Dermis blood vessel endothelial cell (primary cell): ENCODE results near the gene RBM15. TPM values are rescaled to one million over a fixed set of nuclear protein-coding genes. Genes with fewer than 3 reads are reported as not detected.

ENCODE experiments used
- DNase-seq: peaks from one replicate; pipeline ENCODE4 v3.0.0; 2010
- total RNA-seq: library from RNA; depleted of rRNA; stranded (reverse); fragments of >200 nt; gene quantifications from 2 replicates; pipeline ENCODE4 v1.2.3, GENCODE V29; 2014

RBM15 gene
- total RNA-seq, 1 donor from 2014 or later: 43.1 TPM

DNA sequence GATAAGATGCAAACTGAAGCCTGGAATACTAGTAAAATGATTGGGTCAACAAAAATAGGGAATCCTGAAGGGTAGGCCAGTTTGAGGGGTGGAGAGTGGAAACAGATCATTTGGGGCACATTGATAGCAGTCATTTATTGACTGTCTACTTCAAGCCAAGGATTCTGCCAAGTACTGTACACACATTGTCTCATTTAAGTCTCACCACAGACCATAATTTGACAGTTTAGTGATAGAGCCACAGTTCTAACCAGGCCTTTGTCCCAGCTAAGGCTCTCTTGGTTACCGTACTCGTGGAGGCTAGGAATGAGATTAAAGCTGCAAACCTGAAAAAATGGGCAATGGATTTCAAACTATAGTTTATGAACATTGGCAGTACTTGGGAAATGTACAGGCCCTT is 11.2 kb downstream of the RBM15 start:
- no peak for DNase-seq

DNA sequence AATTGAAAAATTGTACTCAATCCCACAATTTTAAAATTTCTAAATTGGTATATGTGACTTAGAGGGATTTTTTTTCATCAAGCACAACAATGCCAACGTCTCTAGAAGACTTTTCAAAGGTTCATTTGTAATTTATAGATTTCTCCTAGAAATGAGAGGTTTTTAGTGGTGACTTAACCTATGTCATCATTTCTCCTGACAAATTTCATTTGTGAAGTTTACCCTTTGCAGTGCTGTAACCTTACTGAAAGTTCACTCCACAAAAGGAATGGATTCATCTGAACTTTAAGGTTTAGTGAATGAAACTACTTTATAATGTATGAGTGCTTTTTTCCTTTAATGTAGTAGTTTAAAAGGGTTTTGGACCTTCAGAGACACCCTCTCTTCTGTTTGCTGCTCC is 16.1 kb downstream of the RBM15 start:
- no peak for DNase-seq

DNA sequence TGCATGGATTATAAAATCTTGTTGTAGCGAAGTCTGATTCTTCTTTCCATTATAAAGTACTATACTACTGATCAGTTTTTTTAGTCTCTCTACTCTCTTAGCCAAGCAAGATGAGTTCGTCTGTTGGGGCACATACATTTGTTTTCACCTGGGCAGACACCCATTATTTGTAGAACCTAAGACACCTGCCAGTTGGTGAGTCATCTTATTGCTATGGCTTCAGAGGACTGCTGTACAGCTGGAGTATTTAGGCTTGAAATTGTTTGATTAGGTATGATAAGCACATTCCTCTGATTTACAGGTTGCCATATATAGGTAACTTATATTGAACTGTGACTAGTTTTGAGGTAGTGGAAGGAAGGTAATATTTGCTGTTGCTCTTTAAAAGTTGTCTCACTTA is 17.2 kb downstream of the RBM15 start:
- peak; percentile 8 for DNase-seq

DNA sequence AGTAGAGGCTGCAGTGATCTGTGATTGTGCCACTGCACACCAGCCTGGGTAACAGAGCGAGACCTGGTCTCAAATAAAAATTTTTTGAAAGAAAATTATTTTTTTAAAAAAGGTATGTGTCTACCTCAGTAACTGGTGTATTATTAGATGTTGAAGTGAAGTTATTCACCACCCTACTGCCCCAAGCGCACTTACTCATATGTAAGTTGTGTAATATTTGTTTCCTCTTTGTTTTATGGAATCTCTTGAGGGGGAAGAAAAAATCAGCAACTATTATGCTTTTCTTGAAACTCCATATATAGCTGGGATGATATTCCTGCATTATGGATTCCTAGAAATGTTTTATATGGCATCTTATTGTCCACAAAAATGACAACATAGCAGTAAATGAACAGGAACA is 21.3 kb downstream of the RBM15 start:
- no peak for DNase-seq

DNA sequence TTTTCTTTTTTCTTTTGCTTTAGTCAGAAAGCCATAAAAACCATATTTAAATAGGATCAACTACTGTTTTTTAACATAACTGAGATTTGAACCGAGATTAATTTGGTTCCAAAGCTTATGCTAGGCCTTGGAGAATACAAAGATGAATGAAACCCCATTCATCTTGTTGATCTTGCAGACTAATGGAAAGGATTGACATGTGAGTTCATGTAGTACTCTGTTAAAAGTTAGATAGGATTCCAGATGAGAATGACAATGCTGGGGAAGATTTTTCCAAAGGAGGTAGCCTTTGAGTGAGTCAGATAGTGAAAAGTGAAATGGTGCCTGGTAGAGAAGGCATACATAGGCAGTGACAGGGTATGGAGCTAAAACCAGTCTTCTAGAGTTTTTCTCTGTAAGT is 22.7 kb downstream of the RBM15 start:
- no peak for DNase-seq

DNA sequence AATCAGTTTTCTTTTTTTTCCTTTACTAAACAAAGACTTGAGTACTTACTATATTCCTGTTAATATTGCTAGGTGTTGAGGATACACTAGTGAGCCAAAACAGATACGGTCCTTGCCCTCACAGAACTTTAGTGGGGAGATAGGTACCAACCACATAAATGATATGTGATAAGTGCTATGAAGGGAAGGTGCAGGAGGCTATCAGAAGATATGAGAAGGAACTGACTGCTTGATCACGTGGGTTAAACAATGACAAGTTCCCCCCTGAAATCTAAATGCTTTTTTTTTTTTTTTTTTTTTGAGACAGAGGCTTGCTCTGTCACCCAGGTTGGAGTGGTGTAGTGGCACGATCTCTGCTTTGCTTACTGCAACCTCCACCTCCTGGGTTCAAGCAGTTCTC is 25.0 kb downstream of the RBM15 start:
- DNase-seq: no peak

DNA sequence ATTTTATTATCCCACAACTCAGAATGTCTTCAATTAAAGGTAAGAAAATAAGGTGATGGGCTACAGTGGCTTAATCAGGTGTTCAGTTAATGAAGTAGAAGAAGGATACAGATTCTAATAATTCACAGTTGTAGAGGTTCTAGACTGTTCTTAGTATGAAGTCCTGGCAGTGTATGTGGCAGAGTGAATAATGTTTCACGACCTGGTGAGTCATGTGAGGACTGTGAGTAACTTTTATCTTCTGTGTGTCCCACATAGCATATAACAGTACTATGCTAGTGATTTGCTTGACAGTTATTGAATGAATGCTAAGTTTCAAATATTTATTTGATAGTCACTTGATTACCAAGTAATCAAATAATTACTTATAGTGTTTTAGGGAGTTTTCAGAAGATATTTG is 31.6 kb downstream of the RBM15 start:
- peak; percentile 49 for DNase-seq

DNA sequence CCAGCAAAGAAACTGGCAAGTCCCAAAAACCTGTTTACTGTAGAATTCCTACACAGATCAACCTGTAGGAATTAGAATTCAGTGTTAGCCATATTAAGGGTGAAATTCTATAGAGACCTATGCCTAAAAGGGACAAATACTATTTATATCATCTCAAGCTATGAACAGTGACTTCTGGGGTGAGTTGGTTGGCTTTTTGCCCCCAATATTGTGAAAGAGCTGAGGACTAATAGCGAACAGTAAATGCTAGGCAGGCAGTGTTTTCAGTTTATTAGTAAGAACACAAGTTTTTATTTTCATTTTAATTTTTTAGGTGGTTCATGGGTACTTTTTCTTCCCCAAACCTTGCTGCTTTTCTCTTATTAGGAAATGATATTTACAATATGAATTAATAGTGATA is 36.3 kb downstream of the RBM15 start:
- DNase-seq: no peak

DNA sequence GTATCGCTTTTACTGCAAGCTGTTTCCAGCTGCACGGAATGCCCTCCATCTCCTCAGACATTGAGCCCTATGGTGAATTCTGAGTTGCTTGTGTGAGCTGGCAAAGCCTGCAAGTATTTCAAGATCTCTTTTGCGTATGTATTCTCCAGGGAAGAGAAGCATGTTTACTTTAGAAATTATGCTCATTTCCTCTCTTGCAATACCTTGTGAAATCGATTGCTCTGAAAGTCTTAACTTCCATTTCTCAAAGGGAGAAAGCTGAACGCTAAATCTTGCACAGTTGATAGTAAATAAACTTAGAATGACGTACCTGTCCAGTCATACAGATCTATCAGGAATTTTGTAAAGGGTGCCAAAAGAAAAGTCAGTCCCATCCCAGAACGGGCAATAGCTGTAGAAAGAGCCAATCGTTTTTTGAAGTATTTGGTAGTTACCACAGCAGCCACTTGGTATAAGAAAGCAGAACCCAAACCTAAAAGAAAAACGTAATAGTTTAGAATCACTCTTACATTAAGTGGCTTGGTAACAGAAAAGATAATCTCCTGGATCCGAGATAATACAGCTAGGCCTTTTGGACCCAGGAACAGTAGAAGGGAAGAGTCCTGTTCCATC is 41.6 kb downstream of the RBM15 start:
- DNase-seq: no peak

DNA sequence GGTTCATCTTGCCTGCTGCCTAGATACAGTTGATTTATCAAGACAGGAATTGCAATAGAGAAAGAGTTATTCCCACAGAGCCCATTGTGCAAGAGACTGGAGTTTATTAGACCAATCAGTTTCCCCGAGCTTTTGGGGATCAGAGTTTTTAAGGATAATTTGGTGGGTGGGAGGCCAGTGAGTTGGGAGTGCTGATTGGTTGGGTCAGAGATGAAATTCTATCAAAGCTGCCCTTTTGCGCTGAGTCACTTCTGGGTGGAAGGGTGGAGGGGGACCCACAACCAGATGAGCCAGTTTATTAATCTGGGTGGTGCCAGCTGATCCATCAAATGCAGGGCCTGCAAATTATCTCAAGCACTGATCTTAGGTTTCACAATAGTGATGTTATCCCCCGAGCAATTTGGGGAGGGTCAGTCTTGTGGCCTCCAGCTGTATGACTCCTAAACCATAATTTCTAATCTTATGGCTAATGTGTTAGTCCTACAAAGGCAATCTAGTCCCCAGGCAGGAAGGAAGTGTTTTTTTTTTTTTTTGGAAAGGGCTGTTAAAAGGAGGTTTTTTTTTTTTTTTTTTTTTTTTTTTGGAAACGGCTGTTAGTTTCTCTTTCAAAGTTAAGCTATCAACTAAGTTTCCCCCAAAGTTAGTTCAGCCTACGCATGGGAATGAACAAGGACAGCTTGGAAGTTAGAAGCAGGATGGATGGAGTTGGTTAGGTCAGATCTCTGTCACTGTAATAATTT is 44.2 kb downstream of the RBM15 start:
- DNase-seq: no peak

DNA sequence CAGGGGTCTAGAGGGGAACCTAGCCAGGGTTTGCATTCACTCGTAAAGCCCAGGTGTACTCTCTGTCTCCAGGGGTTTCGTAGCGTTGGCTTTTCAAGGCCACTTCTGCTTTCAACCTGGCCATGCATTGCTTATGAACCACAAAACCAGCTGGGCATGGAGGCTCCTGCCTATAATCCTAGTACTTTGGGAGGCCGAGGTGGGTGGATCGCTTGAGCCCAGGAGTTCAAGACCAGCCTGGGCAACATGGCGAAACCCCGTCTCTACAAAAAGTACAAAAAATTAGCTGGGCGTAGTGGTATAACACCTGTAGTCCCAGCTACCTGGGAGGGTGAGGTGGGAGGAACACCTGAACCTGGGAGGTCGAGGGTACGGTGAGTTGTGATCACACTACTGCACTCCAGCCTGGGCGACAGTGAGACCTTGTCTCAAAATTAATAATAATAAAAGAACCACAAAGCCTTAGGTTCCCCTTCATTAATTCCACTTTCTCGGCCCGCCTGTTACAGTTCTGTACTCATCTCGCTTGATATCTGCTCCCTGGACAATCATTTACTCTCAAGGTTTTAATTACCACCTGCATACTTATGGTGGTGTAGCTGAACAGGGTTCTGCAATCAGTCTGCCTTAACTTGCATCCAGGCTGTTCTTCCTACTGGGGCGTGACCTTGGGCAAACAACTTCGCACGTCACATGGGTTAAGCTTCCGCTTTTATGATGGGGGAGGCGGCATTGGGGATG is 45.6 kb downstream of the RBM15 start:
- no peak for DNase-seq

DNA sequence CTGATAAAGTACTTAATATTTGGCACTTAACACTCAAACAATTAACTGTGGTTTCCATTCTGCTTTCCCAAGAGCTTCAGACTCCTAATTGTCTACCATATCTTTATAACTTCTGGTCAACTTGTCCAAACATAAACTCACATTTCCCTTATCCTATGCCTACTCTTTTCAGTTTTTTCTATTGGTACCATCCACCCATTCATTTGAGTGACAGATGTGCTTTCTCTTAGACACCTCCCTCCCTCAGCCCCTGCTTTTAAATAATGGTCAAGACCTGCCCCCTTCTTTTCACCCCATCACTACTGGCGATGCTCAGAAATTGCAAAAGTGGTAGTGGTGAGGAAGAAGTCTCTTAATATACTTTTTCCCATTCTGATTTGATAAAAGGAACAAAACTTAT is 46.2 kb downstream of the RBM15 start:
- no peak for DNase-seq

DNA sequence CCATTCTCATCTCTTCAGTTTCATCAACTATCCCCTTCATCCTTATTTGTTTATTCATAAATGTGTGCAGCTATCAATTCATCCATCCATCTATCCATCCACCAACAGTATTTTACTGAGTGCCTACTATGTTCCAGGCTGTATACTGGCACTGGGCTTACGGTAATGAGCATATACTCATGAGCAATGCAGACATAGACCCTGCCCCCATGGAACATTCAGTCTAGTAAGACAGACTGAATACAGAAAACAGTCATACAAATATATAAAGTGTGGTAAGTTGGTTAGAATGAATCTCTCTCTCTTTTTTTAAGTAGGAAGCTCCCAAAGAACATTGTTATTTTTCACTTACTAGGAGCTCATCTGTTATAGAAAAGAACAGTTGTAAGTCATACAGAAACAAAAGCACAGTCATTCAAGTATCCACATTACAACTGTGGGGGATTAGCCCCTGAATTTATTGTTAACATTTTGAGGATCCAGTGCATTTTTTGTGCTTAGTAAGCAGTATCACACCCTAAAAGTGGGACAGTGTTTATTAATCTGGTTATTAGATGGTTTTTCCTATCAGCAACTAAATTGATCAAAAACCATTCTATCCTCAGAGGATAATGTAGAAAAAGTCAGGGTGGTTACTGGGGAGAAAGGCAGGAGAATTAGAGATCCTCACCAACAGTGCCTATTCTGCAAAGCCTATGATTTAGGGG is 48.0 kb downstream of the RBM15 start:
- no peak for DNase-seq

DNA sequence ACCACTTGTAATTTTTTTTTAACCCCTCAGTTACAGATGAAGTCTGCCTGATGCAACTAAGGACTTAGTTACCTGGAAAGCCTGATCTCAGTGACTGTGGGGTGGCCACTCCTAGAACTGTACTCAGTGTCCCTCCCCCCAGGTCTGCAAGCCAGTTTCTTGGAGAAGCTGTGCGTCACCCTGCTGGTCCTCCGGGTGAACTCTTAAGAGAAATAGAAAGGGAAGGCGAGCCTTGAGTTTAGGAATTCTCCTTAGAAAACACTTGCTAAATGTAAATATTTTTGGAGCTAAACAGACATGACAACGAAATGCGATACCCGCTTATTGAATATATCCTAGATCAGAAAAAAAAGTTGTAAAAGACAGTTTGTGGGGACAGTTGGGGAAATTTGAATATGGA is 50.9 kb downstream of the RBM15 start:
- no peak for DNase-seq

DNA sequence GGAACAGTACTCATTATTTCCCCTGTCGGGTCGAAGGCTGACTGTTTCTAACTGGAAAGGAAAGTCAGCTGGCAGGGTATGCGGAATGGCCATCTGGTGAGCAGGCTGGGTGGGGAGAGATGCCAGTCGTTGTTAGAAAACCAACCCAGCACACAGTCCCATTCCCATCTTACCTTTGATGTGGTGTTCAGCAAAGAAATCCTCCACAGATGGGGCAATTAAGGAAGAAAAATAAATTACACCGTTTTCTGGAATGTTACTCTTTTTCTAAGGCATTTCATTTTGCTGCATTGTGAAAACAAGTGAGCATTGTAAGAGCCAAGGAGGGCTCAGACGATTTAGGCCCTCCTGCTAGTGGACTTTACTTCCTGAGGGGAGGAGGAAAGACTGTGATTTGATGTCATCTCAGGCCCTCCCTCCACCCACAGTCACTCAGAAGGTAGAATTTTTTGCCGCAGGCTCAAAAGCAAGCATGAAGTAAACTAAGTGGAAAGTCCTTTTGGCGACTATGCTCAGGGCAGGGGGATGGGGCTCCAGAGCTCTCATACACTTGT is 51.6 kb downstream of the RBM15 start, which contains the start of gene SLC16A4:
TSS of gene SLC16A4 (minus strand) at position 335 of the 554 bp plus-strand sequence. CDS start 1,703 bp downstream, outside the sequence.
- DNase-seq: peak; percentile 24

DNA sequence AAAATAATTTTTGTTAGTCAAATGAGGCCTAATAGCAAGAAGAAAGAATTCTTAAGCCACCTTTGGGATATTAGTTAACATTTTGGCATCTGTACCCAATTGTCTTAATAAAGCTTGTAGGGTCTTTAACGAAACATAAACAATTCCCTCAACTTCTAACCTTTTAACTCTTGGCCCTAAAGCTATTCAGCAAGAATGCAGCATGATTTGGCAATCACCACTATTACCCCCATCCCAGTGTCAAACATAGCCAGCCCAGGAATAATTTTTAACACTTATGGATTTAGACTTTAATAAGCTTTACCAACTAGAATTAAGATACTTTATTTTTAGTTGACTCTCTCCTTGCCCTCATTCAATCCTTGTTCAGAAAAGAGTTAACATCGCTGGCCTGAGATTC is 54.1 kb downstream of the RBM15 start:
- DNase-seq: no peak

DNA sequence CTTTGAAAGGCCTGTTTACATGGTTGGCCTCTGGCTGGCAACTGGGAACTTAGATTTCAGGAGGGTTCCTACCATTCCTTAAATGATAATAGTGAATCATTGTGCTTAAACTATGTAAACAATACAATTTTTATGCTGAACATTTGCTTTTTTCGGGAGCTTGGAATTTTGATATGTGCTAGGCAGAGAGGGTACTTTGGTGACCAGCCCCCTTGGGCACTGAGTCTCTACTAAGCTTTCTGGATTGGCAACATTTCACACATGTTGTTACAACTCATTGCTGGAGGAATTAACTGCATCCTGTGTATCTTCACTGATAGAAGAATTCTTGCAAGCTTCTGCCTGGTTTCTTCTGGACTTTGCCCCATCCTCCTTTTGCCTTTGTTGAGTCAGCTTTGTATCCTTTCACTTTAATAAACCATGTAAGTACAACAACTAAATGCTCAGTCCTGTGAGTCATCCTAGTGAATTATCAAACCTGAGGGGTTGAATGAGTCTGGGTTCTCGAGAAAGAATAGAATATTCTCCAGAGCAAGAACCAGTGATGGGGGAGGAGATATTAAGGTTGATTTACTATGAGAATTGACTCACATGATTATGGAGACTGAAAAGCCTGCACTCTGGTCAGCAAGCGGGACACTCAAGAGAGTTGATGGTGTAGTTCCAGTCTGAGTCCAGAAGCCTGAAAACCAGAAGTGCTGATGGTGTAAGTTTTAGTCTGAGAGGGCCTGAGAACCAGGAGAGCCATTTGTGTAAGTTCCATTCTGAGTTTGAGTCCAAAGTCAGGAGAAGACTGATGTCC is 54.7 kb downstream of the RBM15 start:
- DNase-seq: peak; percentile 24

DNA sequence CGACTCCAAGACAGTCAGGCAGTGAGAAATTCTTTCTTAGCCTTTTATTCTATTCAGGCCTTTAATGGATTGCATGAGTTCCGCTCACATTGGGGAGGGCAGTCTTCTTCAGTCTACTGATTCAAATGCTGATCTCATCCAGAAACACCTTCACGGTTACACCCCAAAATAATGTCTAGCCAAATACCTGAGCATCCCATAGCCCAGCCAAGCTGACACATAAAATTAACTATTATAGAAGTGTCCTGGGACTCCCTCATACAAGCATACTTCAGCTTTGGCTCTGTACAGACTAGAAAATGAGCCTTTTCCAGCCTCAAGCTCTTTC is 55.3 kb downstream of the RBM15 start:
- DNase-seq: no peak
